GM19467 (cell line): ENCODE results near the gene MEA1.
"Not testable (repeated sequence)": the region's sequence is repeated elsewhere in the genome, so short reads cannot be mapped to it uniquely, and the experiment has no call there.

Source experiments
- ATAC-seq: cut with Tn5 transposase; IDR thresholded peaks from one replicate; pipeline ENCODE4 v1.9.1; 2021; ENCODE audit warnings: mild to moderate bottlenecking, moderate library complexity; ENCODE audit not compliant: unreplicated experiment

MEA1 gene

DNA sequence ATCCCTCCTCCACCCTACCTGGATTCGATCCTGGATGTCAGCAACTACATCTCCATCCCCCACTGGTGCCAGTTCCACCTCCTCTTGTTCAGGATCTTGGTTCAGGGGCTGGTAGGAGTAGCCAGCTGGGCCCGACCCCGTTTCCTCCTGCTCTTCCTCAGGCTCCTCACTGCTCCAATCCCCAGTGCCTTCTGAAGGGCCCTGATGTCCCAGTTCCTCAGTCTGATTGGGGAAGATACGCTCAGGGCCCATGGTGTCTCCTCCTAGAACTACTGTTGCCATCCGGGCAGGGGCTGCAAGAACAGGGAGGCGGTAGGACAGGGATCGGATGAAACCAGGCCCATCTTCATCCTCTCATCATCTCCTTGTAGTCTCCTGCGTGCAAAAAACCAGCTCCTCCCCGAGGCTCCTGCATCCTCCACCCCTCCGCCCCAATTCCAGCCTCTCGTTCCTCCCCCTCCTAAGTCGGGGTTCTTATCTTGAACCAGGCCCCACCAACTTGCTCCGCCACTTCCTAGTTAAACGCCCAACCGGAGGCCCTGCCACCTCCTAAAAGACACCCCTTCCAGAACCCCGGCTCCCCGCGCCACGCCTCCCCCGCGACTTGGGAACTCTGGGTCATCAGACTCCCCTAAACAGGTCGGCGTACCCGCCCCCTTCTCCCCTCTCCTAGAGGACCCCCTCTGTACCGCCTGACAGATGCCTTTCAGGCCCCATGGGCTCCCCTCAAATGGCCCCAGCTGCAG is 476 bp downstream of the MEA1 start:
- peak; percentile 3 for ATAC-seq

DNA sequence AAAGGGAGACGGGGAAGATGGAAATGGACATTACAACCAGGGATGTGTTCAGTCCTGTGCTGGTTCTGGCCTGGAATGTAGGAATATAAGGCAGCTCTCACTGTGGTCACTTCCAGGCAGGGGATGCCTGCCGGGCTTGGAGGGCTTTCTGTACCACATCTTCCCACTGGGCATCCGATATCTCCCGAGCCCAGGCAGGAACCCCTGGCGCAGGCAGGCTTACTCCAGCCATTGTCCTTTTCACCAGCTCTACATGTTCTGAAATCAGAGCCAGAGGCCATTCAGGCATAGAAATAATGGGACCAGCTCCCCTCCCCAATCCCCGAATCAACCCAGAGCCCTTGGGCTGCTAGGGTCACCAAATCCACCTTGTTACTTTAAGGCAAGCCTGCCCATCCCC is 1.4 kb downstream of the MEA1 start:
- ATAC-seq, result no peak

DNA sequence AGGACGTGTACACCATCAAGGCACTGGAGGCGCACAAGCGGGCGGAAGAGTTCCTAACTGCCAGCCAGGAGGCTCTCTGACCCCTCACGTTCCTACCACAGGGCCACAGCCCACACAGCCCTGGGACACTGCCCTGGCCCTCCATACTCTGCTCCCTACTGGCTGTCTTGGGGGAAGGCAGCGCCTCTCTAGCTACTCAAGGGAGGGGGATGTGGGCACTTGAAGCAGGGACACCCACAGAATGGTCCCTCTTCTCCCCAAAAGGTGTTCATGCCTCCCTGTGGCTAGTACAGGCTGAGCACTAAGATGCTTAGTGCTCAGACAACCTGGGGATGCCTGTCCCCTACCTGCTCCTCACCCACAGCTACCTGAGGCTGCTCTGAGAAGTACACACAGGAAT is 2.5 kb downstream of the MEA1 start:
- ATAC-seq, result no peak

DNA sequence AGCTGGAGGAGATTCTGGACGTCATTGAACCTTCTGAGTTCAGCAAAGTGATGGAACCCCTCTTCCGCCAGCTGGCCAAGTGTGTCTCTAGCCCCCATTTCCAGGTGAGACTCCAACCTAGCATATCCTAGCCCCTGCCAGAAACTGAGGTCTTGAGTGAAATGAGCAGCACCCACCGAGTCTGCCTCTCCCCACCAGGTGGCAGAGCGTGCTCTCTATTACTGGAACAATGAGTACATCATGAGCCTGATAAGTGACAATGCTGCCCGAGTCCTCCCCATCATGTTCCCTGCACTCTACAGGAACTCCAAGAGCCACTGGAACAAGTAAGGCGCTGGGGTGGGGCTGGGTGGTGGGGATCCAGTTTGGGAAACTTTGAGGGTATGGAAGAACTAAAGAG is 4.6 kb downstream of the MEA1 start:
- ATAC-seq, result no peak

DNA sequence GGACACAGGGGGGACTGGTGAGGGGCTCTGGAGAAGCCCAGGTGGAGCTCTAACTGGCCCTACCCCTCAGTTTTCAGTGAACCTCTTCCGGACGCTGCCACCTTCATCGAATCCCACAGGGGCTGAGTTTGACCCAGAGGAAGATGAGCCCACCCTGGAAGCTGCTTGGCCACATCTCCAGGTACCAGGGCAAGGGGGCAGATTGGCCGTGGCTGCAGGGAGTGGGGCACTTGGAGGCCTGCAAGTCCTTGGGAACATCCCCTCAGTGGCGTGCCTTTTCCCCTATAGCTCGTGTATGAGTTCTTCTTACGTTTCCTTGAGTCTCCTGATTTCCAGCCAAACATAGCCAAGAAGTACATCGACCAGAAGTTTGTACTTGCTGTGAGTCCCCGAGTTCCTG is 6.6 kb downstream of the MEA1 start:
- ATAC-seq, result no peak

DNA sequence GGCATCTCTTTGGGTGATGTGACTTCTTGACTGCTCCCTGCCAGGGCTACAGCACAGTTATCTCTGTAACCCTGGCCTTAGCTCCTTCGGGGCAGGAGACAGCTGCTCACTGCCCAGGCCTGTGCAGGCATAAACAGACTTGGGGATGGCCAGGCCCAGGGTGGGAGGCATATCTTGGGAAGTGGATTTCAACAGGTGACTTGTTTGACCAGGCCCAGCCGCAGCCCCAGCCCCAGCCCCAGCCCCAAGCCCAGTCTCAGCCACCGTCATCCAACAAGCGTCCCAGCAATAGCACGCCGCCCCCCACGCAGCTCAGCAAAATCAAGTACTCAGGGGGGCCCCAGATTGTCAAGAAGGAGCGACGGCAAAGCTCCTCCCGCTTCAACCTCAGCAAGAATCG is 7.5 kb downstream of the MEA1 start:
- ATAC-seq, result no peak

DNA sequence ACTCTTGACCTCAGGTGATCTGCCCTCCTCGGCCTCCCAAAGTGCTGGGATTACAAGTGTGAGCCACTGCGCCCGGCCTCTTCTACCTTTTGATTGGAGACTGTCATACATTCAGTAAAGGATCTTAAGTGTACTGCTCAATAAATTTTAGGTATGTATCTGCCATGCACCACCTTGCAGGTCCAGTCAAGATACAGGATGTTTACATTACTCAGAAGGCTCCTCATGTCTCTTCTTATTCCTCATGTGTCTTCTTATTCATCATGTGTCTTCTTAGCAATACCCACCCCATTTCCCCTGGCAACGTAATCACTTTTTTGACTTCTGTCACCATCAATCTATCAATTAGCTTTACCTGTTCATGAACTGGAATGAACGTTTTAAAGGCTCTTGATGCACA is 7.9 kb downstream of the MEA1 start:
- ATAC-seq, result no peak

DNA sequence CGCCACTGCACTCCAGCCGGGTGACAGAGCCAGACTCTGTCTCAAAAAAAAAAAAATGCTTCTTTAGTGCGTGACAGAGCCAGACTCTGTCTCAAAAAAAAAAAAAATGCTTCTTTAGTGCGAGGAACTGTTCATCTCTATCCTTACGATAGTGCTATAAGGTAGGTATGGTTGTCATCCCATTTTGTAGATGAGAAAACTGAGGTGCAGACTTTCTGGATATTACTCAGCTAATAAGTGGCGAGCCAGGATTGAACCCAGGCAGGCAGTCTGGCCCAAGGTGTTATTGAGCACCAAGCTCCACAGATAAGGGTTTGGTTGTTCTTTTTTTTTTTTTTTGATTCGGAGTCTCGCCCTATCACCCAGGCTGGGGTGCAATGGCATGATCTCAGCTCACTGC is 11.9 kb downstream of the MEA1 start:
- ATAC-seq, result no peak

DNA sequence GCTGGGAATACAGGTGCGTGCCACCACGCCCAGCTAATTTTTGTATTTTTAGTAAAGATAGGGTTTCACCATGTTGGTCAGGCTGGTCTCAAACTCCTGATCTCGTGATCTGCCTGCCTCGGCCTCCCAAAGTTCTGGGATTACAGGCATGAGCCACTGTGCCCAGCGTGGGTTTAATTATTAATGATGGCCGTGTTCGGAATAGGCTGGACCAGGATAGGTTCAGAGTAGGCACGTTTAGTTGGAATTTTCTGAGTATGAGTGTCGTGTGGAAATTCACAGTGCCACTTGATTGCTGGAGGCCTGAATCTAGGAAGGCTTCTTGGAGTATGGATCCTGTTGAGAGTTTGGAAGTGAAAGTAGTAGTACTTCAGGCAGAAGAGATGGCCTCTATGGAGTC is 15.5 kb downstream of the MEA1 start:
- ATAC-seq, result not testable (repeated sequence)

DNA sequence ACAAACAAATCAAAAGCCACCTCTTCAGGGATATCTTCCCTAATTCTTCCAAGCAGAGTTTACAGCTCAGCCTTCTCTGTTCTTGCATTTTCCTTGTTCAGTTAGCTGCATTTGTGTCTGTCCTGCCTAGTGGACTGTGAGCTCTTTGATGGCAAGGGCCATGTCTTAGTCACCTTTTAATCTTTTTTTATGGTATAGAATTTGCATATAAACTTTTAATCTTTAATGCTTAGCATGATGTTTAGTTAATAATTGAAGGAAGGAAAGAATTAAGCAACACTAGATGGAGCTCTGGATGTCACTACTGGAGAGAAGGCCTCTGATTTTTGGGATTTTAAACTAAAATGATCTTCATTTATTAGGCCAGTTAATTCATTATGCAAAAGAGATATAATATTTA is 17.2 kb downstream of the MEA1 start:
- ATAC-seq, result no peak

DNA sequence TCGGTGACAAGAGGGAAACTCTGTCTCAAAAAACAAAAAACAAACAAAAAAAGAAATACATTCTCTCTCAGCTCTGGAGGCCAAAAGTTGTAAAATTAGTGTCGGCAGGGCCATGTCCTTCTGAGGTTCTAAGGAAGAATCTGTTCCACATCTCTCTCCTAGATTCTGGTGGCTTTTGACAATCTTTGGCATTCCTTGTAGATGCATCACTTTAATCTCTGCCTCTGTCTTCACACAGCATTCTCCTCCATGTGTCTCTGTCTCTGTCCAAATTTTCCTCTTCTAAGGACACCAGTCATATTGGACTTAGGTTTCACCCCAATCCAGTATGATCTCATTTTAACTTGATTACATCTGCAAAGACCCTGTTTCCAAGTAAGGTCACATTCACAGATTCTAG is 20.3 kb downstream of the MEA1 start:
- ATAC-seq, result no peak

DNA sequence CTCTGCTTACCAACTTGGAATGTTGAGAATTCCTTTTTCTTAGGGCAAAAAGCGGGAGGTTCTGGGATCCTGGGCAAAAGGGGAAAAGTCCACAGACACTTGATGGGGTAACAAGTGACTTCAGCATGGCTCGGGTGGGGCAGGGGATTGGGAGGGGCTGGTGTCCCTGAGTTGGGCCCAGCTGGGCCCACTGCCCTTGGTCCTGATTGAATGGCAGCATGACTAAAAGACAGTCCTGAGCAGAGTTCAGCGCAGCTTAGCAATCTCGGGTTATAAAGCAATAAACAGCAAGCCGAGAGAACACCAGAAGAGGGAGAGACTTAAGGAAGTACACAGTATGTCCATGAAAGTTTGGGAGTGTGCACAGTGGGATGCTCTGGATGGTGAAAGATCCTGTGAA is 23.8 kb downstream of the MEA1 start:
- no peak for ATAC-seq

DNA sequence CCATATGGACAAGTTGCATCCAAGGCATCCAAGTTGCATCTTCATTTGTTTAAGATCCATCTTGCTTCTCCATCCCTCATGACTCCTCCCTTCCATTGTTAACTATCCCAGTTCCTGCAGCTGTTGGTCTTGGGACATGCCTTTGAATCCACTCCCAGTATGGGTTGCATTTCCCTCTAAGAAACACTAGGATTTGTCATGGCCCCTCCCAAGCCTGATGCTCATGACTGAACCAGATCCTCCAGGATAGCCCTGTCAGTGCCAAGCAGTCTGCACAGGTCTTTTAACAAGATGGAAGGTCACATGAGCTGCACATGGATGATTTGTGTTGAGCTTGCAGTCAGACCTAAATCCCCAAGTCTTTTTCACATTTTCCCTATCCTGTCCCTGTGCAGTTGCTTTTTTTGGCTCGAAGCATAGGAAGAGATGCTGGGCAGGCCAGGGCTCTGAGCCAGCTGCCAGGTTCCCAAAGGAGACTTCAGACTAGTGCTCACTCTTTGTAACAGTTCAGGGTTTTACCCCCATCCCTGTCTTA is 25.2 kb downstream of the MEA1 start:
- ATAC-seq, result no peak

DNA sequence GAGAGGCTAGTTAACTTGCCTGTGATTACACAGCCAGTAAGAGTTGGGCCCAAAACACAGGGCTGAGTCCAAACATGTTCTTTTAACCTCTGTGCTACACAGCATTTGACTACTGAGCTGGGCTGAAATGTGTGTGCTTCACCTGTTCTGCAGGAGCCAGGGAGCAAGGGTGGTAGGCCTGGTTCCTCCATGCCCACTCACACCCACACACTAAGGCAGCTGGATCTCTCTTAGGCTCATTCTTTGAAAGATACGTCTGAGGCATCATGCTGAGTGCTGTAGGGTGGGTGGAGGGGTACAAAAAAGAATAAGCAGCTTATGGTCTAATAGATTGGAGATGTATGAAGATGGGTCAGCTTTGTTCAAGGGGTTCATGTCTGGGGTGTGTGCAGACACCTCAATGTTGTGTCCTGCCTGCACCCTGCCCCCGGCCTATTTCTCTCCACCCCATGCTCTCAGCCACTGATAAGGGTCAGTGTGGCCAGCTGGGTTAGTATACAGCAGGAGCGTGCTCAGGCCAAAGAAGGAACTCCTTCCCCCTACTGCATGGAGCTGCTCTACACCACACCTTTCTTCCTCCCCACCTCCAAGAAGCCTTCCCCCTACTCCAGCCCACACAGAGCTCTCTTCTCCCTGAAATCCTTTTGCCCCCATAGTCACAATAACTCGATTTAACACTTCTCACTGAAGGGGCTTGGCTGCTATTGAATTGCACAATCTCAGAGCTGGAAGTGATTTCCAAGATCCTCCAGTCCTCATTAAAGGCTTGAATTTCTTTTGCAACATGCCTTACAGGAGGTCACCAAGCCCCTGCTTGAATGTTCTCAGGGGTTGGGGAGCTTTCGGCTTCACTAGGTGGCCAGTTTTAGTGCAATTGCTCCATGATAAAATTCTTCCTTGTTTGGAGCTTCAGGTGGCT is 26.0 kb downstream of the MEA1 start:
- ATAC-seq, result no peak

DNA sequence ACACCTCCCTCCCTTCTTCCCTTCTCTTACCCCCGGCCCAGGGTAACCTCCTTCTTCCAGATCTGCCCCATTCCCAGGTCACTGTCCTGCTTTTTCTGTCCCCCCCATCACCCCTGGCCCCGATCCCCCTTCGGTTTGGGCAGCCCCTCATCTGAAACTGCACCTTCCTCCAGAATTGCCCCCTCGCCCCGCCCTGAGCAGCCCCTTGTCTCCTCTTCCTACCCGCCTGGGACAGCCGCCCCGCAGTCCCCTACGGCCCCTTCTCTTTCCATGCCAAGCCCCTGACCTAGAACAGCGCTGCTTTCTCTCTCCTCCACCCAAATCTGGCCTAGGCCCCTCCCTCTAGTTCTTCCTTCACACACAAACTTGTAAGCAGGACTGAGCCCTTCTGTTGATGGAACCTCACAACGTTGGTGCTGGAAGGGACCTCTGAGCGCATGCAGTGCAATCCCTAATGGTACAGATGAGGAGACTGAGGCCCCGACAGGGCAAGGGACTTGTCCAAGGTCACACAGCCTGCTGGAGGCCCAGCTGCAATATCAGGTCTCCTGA is 28.7 kb downstream of the MEA1 start:
- no peak for ATAC-seq

DNA sequence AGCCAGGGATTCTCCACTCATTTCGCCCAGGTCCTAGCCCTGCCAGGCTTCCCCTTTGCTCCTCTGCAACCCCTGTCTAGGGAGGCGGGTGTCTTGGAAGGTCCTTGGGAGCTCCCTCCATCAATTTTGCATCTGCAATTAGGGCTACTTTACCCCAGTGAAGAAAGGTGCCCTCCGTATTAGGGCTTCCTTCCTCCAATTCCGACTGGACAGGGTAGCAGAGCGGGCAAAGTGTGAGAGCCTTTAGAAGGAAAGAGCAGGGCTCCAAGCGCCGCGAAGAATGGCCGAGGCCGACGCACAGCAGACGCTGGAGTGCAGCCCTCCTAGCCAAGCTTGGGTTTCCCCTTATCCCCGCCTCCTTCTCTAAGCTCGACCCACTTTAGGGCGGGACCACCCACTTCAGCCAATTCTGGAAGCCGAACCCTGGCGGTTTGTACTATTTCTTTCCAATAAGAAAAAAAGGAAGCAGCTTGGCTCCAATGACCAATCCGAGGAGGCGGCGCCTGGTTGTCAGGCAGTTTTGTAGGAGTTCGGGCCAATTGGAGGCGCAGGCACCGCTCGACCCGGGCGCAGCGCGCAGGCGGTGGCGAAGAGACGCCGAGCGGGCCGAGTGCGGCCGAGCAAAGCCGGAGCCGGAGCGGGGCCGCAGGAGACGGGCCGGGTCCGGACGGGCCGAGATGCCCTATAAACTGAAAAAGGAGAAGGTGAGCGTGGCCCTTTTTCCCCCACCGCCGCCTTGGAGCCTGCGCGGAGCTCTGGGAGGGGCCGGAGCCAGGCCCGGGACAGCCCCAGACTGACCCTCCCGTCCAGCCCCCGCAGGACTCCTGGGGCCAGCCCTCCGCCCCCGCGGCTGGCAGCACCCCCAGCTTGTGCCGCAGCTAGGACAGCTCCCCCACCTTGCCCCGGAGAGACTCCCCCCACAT is 29.5 kb downstream of the MEA1 start, which contains the start of gene PPP2R5D:
PPP2R5D (plus strand) TSS at position 570 of the 923 bp plus-strand sequence; CDS start at position 678, 108 bp downstream.
- peak; percentile 94 for ATAC-seq

DNA sequence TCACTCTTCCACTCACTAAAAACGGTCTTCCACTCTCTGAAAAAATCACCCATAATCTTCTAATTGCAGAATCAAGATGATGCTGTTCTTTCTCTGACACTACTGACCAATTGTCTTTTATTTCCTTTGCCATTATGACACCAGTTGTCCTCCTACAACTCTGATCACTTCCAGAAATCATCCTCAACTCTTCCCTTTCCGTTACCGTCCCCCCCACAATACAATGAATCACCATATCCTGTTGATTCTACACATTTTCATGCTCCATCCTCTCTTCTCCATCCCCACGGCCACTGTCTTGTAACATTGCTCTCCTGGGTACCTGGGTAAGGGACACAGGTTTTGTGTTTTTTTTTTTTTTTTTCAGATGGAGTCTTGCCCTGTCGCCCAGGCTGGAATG is 31.9 kb downstream of the MEA1 start:
- ATAC-seq, result no peak

DNA sequence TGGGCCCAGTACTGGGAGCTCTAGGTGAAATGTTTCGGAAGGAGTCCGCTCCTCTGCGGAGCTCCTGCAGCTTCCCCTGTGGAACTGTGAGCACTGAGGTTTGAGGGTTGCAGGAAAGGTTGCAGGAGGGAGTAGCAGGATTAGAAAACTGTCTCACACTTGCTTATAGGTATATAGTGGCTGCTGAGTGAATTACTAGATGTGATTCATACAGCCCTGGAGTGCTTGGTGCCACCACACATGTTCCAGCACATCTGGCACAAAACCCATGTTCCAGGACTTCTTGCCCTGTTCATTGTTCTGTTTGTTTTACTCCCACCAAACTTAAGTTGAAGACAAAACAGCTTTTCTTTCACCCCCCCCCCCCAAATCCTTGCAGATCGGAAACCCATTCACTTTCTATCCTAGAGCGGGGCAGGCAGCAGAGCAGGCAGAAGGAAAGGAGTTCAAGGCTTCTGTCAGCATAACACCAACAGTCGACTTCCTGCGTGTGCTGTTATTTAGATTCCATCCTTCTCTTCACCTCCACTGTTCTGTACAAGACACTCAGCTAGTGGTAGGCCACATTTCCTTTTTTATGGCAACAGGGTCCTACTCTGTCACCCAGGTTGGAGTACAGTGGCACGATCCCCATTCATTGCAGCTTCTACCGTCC is 34.1 kb downstream of the MEA1 start:
- no peak for ATAC-seq

DNA sequence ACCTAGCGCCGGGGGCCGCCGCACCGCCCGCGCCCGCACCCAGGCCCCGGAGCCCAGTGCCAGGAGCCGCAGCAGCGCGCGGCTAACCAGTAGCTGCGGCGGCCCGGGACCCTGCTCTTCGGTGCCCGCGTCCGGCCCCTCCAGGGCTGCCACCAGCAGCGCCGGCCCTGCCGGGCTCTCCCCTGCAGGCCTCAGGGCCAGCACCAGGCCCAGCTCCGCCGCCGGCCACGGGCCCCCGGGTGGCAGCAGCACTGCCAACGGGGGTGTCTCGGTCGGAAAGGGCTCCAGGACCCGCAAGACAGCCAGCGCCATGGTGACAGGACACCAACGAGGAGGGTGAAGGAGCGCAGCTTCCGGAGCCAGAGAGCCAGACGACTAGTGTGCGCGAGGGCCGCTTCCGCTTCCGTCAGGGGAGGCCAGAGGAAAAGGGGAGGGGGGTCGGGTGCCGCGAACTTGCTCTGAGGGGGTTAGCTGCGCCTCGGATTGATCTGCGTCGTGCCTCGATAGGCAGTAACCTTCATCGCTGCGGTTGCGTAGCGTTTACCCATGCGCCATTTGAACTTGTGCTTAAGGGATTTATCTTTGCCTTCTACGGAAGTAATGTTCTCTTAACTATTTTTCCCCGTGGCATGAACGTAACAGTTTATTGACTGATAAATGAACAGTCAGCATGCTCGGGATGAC is 34.8 kb downstream of the MEA1 start, which contains the start of gene PEX6:
PEX6 (minus strand) TSS at position 343 of the 684 bp plus-strand sequence; CDS start at position 312, 31 bp downstream.
- ATAC-seq, result peak; percentile 93
